PC-3 (cell line): ENCODE data around the gene ARL6IP6. TPM values are rescaled to one million over a fixed set of nuclear protein-coding genes. Genes with fewer than 3 reads are reported as not detected.

Experiments used
- ATAC-seq: fragments of 200-7000 bp; cut with Tn5 transposase; 2 replicates; pipeline ENCODE4 v1.9.1; 2020; ENCODE audit warnings: mild to moderate bottlenecking, moderate library complexity
- BruUV-seq: library from RNA; stranded (reverse); fragments of 400-500 nt; replicated peaks from 2 replicates; lab custom pipeline; 2021; lab: Mats Ljungman, UMichigan
- CTCF ChIA-PET: fragments of 300-600 bp; sonication (Branson Sonifier 250); formaldehyde crosslinking; loops from one replicate; lab custom pipeline; 2022; ENCODE audit warnings: antibody characterized with exemption; lab: Charles Lee
- POLR2A ChIA-PET: fragments of 300-600 bp; sonication (Branson Sonifier 250); formaldehyde crosslinking; loops from one replicate; lab custom pipeline; 2022; ENCODE audit warnings: antibody characterized with exemption; ENCODE audit not compliant: unreplicated experiment; lab: Charles Lee
- DNase-seq: peaks from one replicate; pipeline ENCODE4 v3.0.0-alpha.2; 2015
- H2AFZ ChIP-seq: fragments of 300-600 bp; sonication (generic); 2 replicates; pipeline ENCODE4 v1.6.0; 2016; ENCODE audit warnings: antibody characterized with exemption, low read length
- H3F3A ChIP-seq: fragments of 300-600 bp; sonication (generic); one replicate; pipeline ENCODE4 v1.6.0; 2017; ENCODE audit warnings: antibody characterized with exemption, low read length, control low read depth, mild to moderate bottlenecking; ENCODE audit not compliant: unreplicated experiment
- H3K27ac ChIP-seq: fragments of 300-600 bp; sonication (generic); 2 replicates; pipeline ENCODE4 v1.5.1; 2016; ENCODE audit warnings: mild to moderate bottlenecking, low read length
- H3K27me3 ChIP-seq: fragments of 300-600 bp; sonication (generic); 2 replicates; pipeline ENCODE4 v1.6.1; 2016; ENCODE audit warnings: low read length, mixed read lengths
- H3K36me3 ChIP-seq: fragments of 300-600 bp; sonication (generic); 2 replicates; pipeline ENCODE4 v1.6.1; 2016; ENCODE audit warnings: low read depth, mixed run types, low read length, mixed read lengths
- H3K4me1 ChIP-seq: fragments of 300-600 bp; sonication (generic); 2 replicates; pipeline ENCODE4 v1.5.1; 2016; ENCODE audit warnings: low read length; ENCODE audit not compliant: insufficient read depth
- H3K4me2 ChIP-seq: fragments of 300-600 bp; sonication (generic); 2 replicates; pipeline ENCODE4 v1.6.0; 2016; ENCODE audit warnings: low read length
- H3K4me3 ChIP-seq: fragments of 300-600 bp; sonication (generic); 2 replicates; pipeline ENCODE4 v1.5.1; 2016; ENCODE audit warnings: mild to moderate bottlenecking, low read length, mixed read lengths
- H3K79me2 ChIP-seq: fragments of 300-600 bp; sonication (generic); 2 replicates; pipeline ENCODE4 v1.6.1; 2017; ENCODE audit warnings: low read length, mixed read lengths
- H3K9ac ChIP-seq: fragments of 300-600 bp; sonication (generic); 2 replicates; pipeline ENCODE4 v1.6.0; 2016; ENCODE audit warnings: mild to moderate bottlenecking, low read length
- H3K9me2 ChIP-seq: fragments of 300-600 bp; sonication (generic); replicated peaks from 2 replicates; pipeline ENCODE4 v1.6.1; 2016; ENCODE audit warnings: mixed run types, low read length, mixed read lengths
- H3K9me3 ChIP-seq: fragments of 300-600 bp; sonication (generic); 2 replicates; pipeline ENCODE4 v1.6.1; 2016; ENCODE audit warnings: low read length, mixed read lengths
- H4K20me1 ChIP-seq: fragments of 300-600 bp; sonication (generic); 2 replicates; pipeline ENCODE4 v1.6.1; 2016; ENCODE audit warnings: low read length, mixed read lengths
- CTCF ChIP-seq: fragments of 300-600 bp; sonication (generic); conservative IDR thresholded peaks from 2 replicates; pipeline ENCODE4 v1.5.1; 2017; ENCODE audit warnings: antibody characterized with exemption, low read depth, mild to moderate bottlenecking, low read length
- EZH2 ChIP-seq: fragments of 300-600 bp; sonication (generic); IDR thresholded peaks from one replicate; pipeline ENCODE4 v1.6.1; 2017; ENCODE audit warnings: antibody characterized with exemption, mild to moderate bottlenecking, low read length; ENCODE audit not compliant: unreplicated experiment
- EZH2phosphoT487 ChIP-seq: fragments of 300-600 bp; sonication (generic); IDR thresholded peaks from 2 replicates; pipeline ENCODE4 v1.6.1; 2018; ENCODE audit warnings: mild to moderate bottlenecking, antibody characterized with exemption, low read length, borderline replicate concordance
- intact Hi-C: fragments of 100-400 bp; cut with micrococcal nuclease; formaldehyde crosslinking; loops from 2 replicates; pipeline ENCODE4 v1.9.0; 2023
- total RNA-seq: library from RNA; depleted of rRNA; stranded (reverse); fragments of >200 nt; gene quantifications from 2 replicates; pipeline ENCODE4 v1.2.3, GENCODE V29; 2014

ARL6IP6 gene
- total RNA-seq, 1 experiment from 2014 or later: 19.0 TPM

DNA sequence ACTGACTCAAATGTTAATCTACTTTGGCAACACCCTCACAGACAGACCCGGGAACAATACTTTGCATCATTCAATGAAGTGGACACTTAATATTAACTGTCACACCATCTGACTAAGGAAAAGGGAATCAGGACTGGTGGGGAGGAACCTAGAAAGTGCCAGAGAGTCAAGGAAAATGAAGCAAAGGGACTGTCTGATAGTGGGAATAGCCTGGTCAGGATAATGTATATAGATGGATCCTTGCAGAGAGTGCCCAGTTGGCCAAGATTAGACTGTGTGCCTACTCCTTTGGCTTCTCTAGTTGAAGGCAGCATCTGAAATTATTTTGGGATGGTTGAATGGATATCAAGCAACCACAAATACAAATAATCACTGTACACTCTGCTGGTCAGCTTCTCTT is 45.2 kb downstream of the ARL6IP6 start:
- H4K20me1 ChIP-seq: no peaks in the 10 kb centered on the region
- no peaks in the 10 kb centered on the region for H3K9me3 ChIP-seq
- no peak overlapping the region for H3K4me3 ChIP-seq
- ChIA-PET POLR2A (no interaction called here), CTCF (no interaction called here)
- ATAC-seq (no peak), DNase-seq (no peak)
- TF ChIP-seq CTCF (no peak), EZH2 (no peak), EZH2phosphoT487 (no peak)
- intact Hi-C loops: no loop called here
- no peaks in the 10 kb centered on the region for H3K27me3 ChIP-seq
- H2AFZ ChIP-seq: no peak overlapping the region
- H3K9ac ChIP-seq: no peak overlapping the region
- no peaks in the 10 kb centered on the region for H3K4me1 ChIP-seq
- no peak overlapping the region for H3K27ac ChIP-seq
- BruUV-seq: no TSS peak
- H3K36me3 ChIP-seq: peaks cover 15% of the 10 kb centered on the region; the same call in 1 of the 2 replicates
- H3F3A ChIP-seq: no peaks in the 10 kb centered on the region
- H3K4me2 ChIP-seq: no peak overlapping the region
- H3K9me2 ChIP-seq: no peaks in the 10 kb centered on the region
- H3K79me2 ChIP-seq: no peaks in the 10 kb centered on the region

DNA sequence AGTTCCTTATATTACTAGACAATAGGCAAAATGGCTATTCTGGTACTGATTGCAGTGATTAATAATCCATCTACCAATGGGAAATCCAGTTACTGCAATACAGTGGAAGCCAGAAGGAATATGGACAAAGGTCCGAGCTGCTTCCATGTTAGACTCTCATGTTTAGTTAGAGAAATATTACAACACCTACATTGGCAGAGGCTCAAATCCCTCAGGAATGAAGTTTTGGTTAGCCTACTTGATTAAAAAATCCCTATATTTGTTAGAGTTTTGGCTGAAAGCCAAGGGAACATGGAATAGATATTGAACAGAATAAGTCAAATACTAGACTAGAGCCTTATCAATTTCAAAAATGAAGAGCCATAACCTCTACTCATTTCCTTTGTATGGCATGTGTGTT is 48.5 kb downstream of the ARL6IP6 start:
- H3K4me3 ChIP-seq: no peak overlapping the region
- ChIA-PET CTCF (no interaction called here), POLR2A (no interaction called here)
- no peaks in the 10 kb centered on the region for H4K20me1 ChIP-seq
- intact Hi-C loops: no loop called here
- BruUV-seq: no TSS peak
- H3K36me3 ChIP-seq: 0 out of 2 replicates have a peak, but pooled peaks cover 7% of the 10 kb centered on the region
- no peak overlapping the region for H3K9ac ChIP-seq
- H3K27ac ChIP-seq: no peak overlapping the region
- H3K9me3 ChIP-seq: no peaks in the 10 kb centered on the region
- no peaks in the 10 kb centered on the region for H3K4me1 ChIP-seq
- no peak for DNase-seq
- H2AFZ ChIP-seq: no peak overlapping the region
- no peak for ATAC-seq
- no peaks in the 10 kb centered on the region for H3K79me2 ChIP-seq
- no peaks in the 10 kb centered on the region for H3F3A ChIP-seq
- TF ChIP-seq EZH2phosphoT487: no peak
- TF ChIP-seq EZH2: no peak
- no peak for TF ChIP-seq CTCF
- H3K27me3 ChIP-seq: no peaks in the 10 kb centered on the region
- no peaks in the 10 kb centered on the region for H3K9me2 ChIP-seq
- H3K4me2 ChIP-seq: no peak overlapping the region

DNA sequence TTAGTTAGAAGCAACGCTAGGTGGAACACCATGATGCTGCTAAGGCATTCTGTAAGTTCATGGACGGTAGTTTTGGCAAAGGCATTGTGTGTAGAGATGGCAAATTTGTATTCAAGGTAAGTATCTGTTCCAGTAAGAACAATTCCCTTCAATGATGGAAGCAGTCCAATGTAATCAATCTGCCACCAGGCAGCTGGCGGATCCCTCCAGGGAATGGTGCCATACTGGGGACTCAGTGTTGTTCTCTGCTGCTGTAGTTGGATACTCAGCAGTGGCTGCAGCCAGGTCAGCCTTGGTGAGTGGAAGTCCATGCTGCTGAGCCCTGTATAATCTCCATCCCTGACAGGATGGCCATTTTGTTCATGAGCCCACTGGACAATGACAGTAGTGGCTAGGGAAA is 62.8 kb downstream of the ARL6IP6 start:
- no peaks in the 10 kb centered on the region for H4K20me1 ChIP-seq
- H2AFZ ChIP-seq: no peak overlapping the region
- no peak overlapping the region for H3K27ac ChIP-seq
- no peak for ATAC-seq
- CTCF ChIA-PET: no interaction called here
- POLR2A ChIA-PET: no interaction called here
- no peaks in the 10 kb centered on the region for H3F3A ChIP-seq
- no TSS peak for BruUV-seq
- no peak overlapping the region for H3K9ac ChIP-seq
- H3K79me2 ChIP-seq: no peaks in the 10 kb centered on the region
- H3K4me3 ChIP-seq: no peak overlapping the region
- H3K36me3 ChIP-seq: no peaks in the 10 kb centered on the region
- no peaks in the 10 kb centered on the region for H3K4me1 ChIP-seq
- H3K4me2 ChIP-seq: no peak overlapping the region
- no peak for DNase-seq
- intact Hi-C loops: no loop called here
- no peaks in the 10 kb centered on the region for H3K9me2 ChIP-seq
- TF ChIP-seq CTCF (no peak), EZH2phosphoT487 (no peak), EZH2 (no peak)
- no peaks in the 10 kb centered on the region; the same call in 1 of the 2 replicates for H3K27me3 ChIP-seq
- H3K9me3 ChIP-seq: no peaks in the 10 kb centered on the region
